Prostate gland (tissue), 2 donors: ENCODE results near the gene ZDHHC11. TPM values are rescaled to one million over a fixed set of nuclear protein-coding genes. Genes with fewer than 3 reads are reported as not detected.
"Not testable (repeated sequence)": the region's sequence is repeated elsewhere in the genome, so short reads cannot be mapped to it uniquely, and the experiment has no call there.

Source experiments
- DNase-seq: peaks from one replicate; pipeline ENCODE4 v3.0.0-alpha.2; 2019; ENCODE audit warnings: low spot score
- H3K27ac ChIP-seq, 2 donors: fragments of 200-600 bp; sonication (generic); 2 replicates each; pipeline ENCODE4 v1.5.1; 2017 to 2019
- H3K27me3 ChIP-seq: fragments of 200-600 bp; sonication (generic); replicated peaks from 2 replicates; pipeline ENCODE4 v1.5.1; 2019; ENCODE audit not compliant: insufficient read depth
- H3K36me3 ChIP-seq, 2 donors: fragments of 200-600 bp; sonication (generic); 1 replicate in 1 of 2; 2 replicates in 1 of 2; pipeline versions ENCODE4 v1.5.1 to v1.8.1; 2017 to 2019
- H3K4me1 ChIP-seq: fragments of 200-600 bp; sonication (generic); replicated peaks from 2 replicates; pipeline ENCODE4 v1.5.1; 2019
- H3K4me3 ChIP-seq, 2 donors: fragments of 200-600 bp; sonication (generic); 2 replicates each; pipeline ENCODE4 v1.5.1; 2017 to 2019
- H3K9me3 ChIP-seq: fragments of 200-600 bp; sonication (generic); 2 replicates; pipeline ENCODE4 v1.5.1; 2017
- POLR2A ChIP-seq: fragments of 450-650 bp; IDR thresholded peaks from one replicate; pipeline ENCODE4 v1.6.1; 2016; ENCODE audit warnings: antibody characterized with exemption, mild to moderate bottlenecking
- POLR2AphosphoS5 ChIP-seq: sonication (generic); formaldehyde crosslinking; IDR thresholded peaks from one replicate; pipeline ENCODE4 v1.6.1; 2017; ENCODE audit warnings: antibody characterized with exemption
- WGBS: methylation state at CpG from one replicate; pipeline ENCODE4 v1.1.5; 2018; 5-methylcytosine and 5-hydroxymethylcytosine counted together
- intact Hi-C: fragments of 100-400 bp; cut with DNase I; formaldehyde crosslinking; loops from one replicate; pipeline ENCODE4 v1.14.2; 2022
- total RNA-seq, 2 donors: library from RNA; depleted of rRNA; stranded (reverse); fragments of >200 nt; gene quantifications; one replicate each; pipeline ENCODE4 v1.1.0, GENCODE V29; 2016
- TF ChIP-seq, protein P1 (sequence below), 4 experiments: fragments of 200-600 bp in 2 of 4; fragments of 450-650 bp in 2 of 4; sonication (generic) in 2 of 4; IDR thresholded peaks; 1 replicate in 3 of 4; 2 replicates in 1 of 4; pipeline ENCODE4 v1.5.1; 2016 to 2019; ENCODE audit warnings: antibody characterized with exemption in 4 of 4, mild to moderate bottlenecking in 2 of 4, moderate library complexity in 2 of 4

Gene ZDHHC11
- total RNA-seq, 2 donors from 2014 or later, result 1.2 to 9.8 TPM

DNA sequence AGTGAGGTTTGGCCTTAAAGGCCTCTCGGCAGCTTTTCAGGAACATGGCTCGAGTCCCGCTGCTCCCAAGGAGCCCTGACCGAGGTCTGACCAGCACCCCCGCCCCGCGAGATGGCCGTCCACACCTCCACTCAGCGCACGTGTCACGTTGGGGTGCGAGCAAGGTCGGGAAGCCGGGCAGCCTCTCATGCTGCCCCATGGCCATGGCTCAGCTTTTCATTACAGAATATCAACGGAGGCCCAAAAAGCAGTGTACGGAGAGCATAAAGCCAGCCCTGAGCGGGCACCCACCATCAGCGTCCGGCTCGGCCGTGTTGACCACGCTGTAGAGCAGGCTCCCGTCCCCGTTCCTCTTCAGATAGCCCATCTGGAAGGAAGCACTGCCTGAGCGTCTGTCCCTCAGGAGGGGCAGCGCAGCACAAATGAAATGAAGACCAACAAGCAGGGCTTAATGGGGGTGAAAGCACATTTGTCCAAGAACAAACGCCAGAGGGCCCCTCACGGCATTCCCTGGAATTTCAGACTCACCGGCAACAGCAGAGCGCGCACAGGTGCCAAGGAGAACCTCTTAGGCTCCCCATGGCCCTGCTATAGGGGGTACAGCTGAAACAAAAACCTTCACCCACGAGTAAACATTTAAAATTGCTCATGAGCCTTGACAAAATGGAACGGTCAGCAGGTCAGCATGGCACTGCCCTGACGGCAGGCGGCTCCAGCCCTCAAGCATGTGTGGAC, 30.2 kb upstream of the ZDHHC11 start:
- DNase-seq, result no peak

DNA sequence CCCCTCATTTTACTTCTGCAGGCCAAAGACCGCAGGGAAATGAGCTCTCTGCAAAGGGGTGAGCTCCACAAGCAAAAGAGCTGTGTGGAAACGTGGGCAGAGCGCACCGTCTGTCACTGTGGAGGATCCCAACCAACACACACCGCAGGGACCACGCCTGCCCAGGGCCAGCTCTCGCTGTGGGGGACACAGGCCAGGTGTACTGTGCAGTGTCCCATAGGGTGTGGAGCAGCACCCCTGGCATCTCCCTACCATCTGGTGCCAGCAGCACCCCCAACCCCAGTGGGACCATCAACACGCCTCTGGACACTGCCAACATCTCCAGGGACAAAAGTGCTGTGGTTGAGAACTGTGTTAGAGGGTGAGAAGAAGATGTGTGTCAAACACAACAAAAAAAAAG, 27.9 kb upstream of the ZDHHC11 start:
- H3K27me3 ChIP-seq, H3K27ac ChIP-seq, H3K4me1 ChIP-seq, H3K9me3 ChIP-seq, DNase-seq, H3K4me3 ChIP-seq, intact Hi-C loops: not testable (repeated sequence)
- no CpG with 5 or more reads among the region's 8 CpGs for WGBS
- H3K36me3 ChIP-seq, result peaks cover 4 to 18% of the 10 kb centered on the region in 2 donors

More for the DNA sequence above, 30.2 kb upstream of the ZDHHC11 start:
- H3K4me1 ChIP-seq, result no peaks in the 10 kb centered on the region
- intact Hi-C loops, result no loop called here
- H3K27ac ChIP-seq, result no peak overlapping the region
- peaks cover 13 to 31% of the 10 kb centered on the region in 2 donors for H3K36me3 ChIP-seq
- 93% methylated on average over 35 of the region's 35 CpGs for WGBS
- no peaks in the 10 kb centered on the region for H3K27me3 ChIP-seq
- no peak overlapping the region for H3K4me3 ChIP-seq
- H3K9me3 ChIP-seq, result no peaks in the 10 kb centered on the region
- TF ChIP-seq, protein P1, sequence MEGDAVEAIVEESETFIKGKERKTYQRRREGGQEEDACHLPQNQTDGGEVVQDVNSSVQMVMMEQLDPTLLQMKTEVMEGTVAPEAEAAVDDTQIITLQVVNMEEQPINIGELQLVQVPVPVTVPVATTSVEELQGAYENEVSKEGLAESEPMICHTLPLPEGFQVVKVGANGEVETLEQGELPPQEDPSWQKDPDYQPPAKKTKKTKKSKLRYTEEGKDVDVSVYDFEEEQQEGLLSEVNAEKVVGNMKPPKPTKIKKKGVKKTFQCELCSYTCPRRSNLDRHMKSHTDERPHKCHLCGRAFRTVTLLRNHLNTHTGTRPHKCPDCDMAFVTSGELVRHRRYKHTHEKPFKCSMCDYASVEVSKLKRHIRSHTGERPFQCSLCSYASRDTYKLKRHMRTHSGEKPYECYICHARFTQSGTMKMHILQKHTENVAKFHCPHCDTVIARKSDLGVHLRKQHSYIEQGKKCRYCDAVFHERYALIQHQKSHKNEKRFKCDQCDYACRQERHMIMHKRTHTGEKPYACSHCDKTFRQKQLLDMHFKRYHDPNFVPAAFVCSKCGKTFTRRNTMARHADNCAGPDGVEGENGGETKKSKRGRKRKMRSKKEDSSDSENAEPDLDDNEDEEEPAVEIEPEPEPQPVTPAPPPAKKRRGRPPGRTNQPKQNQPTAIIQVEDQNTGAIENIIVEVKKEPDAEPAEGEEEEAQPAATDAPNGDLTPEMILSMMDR (IDR thresholded peaks at IDR 0.05), result no peak
- TF ChIP-seq POLR2AphosphoS5, result no peak
- no peak for TF ChIP-seq POLR2A

DNA sequence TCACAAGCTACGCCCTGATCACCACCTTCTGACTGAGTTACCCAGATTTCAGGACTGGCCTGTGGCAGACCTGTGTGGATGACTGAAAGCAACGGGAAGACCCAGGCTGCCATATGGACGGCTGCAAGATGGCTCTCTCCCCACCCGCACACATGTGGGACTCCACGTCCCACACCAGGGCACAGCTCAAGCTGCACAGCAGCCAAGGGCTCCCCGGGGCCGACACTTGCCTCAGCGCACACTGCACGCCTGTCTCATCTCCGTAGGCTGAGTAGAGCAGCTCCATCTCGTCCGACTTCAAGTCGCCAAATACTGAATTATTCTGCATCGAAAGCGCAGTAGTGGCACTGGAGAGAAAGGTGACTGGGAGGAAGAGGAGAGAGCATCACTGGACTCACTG, 27.3 kb upstream of the ZDHHC11 start:
- H3K4me3 ChIP-seq, result no peak overlapping the region
- no peak for TF ChIP-seq POLR2AphosphoS5
- TF ChIP-seq, protein P1 (IDR thresholded peaks at IDR 0.05), result no peak
- TF ChIP-seq POLR2A, result no peak
- H3K9me3 ChIP-seq, result no peaks in the 10 kb centered on the region
- no peaks in the 10 kb centered on the region for H3K4me1 ChIP-seq
- WGBS, result 94% methylated on average over 15 of the region's 15 CpGs
- peaks cover 4 to 22% of the 10 kb centered on the region in 2 donors for H3K36me3 ChIP-seq
- no peak for DNase-seq
- intact Hi-C loops, result no loop called here
- no peak overlapping the region for H3K27ac ChIP-seq
- no peaks in the 10 kb centered on the region for H3K27me3 ChIP-seq

DNA sequence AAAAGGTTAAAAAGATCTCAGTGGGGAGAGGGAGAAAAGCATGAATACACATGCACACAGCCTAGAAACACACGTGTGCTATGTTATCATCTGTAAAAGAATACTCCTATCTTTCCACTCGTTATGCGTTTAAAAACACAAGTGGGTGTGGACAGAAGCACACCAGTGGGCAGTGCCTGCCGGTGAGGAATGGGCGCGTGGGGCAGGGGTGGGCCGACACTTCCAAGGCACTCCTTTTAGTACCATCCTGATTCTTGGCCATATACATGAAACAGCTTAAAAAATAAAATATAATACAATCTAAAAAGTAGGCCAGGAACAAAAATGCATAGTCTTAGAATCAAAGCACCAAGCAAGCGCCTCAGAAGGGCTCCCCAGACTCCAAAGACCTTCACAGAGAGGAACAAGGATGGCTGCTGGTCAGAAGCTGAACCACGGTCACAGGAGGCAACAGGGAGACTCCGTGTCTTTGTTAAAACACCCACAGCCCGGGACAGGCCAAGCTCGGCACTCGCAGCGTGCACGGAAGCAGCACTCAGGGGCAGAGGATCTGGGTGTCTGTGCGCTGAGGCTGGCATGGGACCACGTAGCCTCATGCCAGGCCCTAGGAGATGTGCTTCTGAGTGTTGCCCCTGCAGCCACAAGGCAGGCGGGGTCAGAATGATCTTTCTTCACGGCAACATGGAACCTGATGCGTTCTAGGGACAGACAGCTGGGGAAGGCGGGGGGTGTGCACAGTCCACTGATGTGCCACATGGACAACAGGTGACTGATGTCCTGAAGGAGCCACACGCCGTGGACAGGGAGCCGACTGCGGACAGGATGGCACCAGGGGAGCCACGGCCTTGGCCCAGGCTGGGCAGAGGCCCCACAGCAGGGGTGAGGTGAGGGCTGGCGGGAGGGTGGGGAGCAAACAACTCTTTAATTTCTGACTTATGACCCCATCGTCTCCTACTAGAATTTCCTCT, 25.9 kb upstream of the ZDHHC11 start:
- Histone ChIP-seq H3K9me3 (no peaks in the 10 kb centered on the region), H3K27me3 (no peaks in the 10 kb centered on the region), H3K36me3 (peaks cover 4 to 26% of the 10 kb centered on the region in 2 donors), H3K27ac (no peak overlapping the region), H3K4me1 (no peaks in the 10 kb centered on the region), H3K4me3 (no peak overlapping the region)
- no peak for TF ChIP-seq POLR2A
- TF ChIP-seq, protein P1 (IDR thresholded peaks at IDR 0.05), result no peak
- TF ChIP-seq POLR2AphosphoS5, result no peak
- 91% methylated on average over 28 of the region's 28 CpGs for WGBS
- DNase-seq, result no peak
- intact Hi-C loops, result no loop called here

DNA sequence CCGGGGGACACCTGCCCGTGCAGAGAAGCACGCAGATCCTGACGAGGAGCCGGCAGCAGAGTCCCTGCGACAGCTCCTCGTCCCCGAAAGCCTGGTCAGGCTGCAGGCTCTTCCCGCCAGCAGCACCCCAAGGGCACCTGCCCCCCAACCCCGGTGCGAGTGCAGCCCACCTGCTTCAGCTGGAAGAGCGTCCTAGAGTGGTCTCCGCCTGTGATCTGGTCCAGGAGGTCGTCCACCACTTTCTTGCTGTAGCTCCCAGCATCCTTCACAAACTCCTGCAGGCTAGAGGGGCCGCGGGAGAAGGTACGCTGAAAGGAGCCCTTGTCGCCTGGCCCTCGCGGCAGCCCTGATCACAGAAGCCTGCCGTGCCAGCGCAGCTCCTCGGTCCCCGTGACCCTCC, 25.1 kb upstream of the ZDHHC11 start:
- Histone ChIP-seq H3K27me3 (no peaks in the 10 kb centered on the region), H3K9me3 (no peaks in the 10 kb centered on the region), H3K4me3 (no peak overlapping the region), H3K27ac (no peak overlapping the region), H3K4me1 (no peaks in the 10 kb centered on the region), H3K36me3 (peaks cover 4 to 28% of the 10 kb centered on the region in 2 donors)
- TF ChIP-seq POLR2A, result no peak
- TF ChIP-seq, protein P1 (IDR thresholded peaks at IDR 0.05), result no peak
- TF ChIP-seq POLR2AphosphoS5, result no peak
- intact Hi-C loops, result no loop called here
- 95% methylated on average over 24 of the region's 24 CpGs for WGBS
- no peak for DNase-seq
